Measurements from ENCODE around the gene MUC2. TPM values are rescaled to one million over a fixed set of nuclear protein-coding genes. Genes with fewer than 3 reads are reported as not detected.

MUC2 gene
- total RNA-seq, 4 donors from 2014 or later = 269 to 910 (median 671) TPM

- DNase-seq = no peak
- intact Hi-C loops (cut with DNase I; ENCODE audit: low total_unique reads) = no loop called here
- WGBS, 2 donors (ENCODE audit: low coverage in 1 of 2) = 83% methylated on average over 22 of the region's 31 CpGs; no CpG with 5 or more reads in 1 of the 2 donors
Observed at GRCh38 chr11:1102221-1102971, 27.7 kb downstream of the MUC2 start.

GRCh38 chr11:1102996-1103395 lies 28.3 kb downstream of the MUC2 start:
- TF ChIP-seq EP300 (IDR thresholded peaks at IDR 0.05; ENCODE audit: low read depth) (no peak), POLR2AphosphoS5 (IDR thresholded peaks at IDR 0.05) (no peak), POLR2A (IDR thresholded peaks at IDR 0.05) (no peak)
- TF ChIP-seq, protein P1, sequence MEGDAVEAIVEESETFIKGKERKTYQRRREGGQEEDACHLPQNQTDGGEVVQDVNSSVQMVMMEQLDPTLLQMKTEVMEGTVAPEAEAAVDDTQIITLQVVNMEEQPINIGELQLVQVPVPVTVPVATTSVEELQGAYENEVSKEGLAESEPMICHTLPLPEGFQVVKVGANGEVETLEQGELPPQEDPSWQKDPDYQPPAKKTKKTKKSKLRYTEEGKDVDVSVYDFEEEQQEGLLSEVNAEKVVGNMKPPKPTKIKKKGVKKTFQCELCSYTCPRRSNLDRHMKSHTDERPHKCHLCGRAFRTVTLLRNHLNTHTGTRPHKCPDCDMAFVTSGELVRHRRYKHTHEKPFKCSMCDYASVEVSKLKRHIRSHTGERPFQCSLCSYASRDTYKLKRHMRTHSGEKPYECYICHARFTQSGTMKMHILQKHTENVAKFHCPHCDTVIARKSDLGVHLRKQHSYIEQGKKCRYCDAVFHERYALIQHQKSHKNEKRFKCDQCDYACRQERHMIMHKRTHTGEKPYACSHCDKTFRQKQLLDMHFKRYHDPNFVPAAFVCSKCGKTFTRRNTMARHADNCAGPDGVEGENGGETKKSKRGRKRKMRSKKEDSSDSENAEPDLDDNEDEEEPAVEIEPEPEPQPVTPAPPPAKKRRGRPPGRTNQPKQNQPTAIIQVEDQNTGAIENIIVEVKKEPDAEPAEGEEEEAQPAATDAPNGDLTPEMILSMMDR (IDR thresholded peaks at IDR 0.05) = no peak
- intact Hi-C loops (cut with DNase I; ENCODE audit: low total_unique reads) (no loop called here), in situ Hi-C loops (cut with MboI; ENCODE audit: low pct_ligation_motif_present in 1 of 4, low pct_unique_long_range_greater_than_20kb in 1 of 4, low sequenced_read_pairs in 3 of 4) (no loop called here)
- Histone ChIP-seq H3K4me1 (no peaks in the 10 kb centered on the region), H3K27ac (no peak overlapping the region), H3K4me3 (no peak overlapping the region), H3K27me3 (no peaks in the 10 kb centered on the region), H3K9me3 (no peaks in the 10 kb centered on the region), H3K36me3 (no peaks in the 10 kb centered on the region)
- 90% methylated on average over 7 of the region's 12 CpGs; no CpG with 5 or more reads in 1 of the 2 donors for WGBS, 2 donors (ENCODE audit: low coverage in 1 of 2)
- DNase-seq = no peak

More at GRCh38 chr11:1102221-1102971, 27.7 kb downstream of the MUC2 start:
- no peak overlapping the region for H3K4me3 ChIP-seq
- no peaks in the 10 kb centered on the region for H3K27me3 ChIP-seq
- no peaks in the 10 kb centered on the region for H3K36me3 ChIP-seq
- H3K4me1 ChIP-seq = no peaks in the 10 kb centered on the region
- H3K27ac ChIP-seq = no peak overlapping the region
- TF ChIP-seq, protein P1 (IDR thresholded peaks at IDR 0.05) = no peak
- TF ChIP-seq POLR2AphosphoS5 (IDR thresholded peaks at IDR 0.05) = no peak
- H3K9me3 ChIP-seq = no peaks in the 10 kb centered on the region
- in situ Hi-C loops (cut with MboI; ENCODE audit: low pct_ligation_motif_present in 1 of 4, low pct_unique_long_range_greater_than_20kb in 1 of 4, low sequenced_read_pairs in 3 of 4) = no loop called here

GRCh38 chr11:1103401-1104360 lies 29.0 kb downstream of the MUC2 start:
- Histone ChIP-seq H3K36me3 (no peaks in the 10 kb centered on the region), H3K9me3 (no peaks in the 10 kb centered on the region), H3K4me3 (no peak overlapping the region), H3K27ac (no peak overlapping the region), H3K4me1 (no peaks in the 10 kb centered on the region), H3K27me3 (no peaks in the 10 kb centered on the region)
- 78 to 100% methylated on average over 1 to 34 of the region's 44 CpGs for WGBS, 2 donors (ENCODE audit: low coverage in 1 of 2)
- TF ChIP-seq POLR2AphosphoS5 (IDR thresholded peaks at IDR 0.05) (no peak), EP300 (IDR thresholded peaks at IDR 0.05; ENCODE audit: low read depth) (no peak), POLR2A (IDR thresholded peaks at IDR 0.05) (no peak)
- TF ChIP-seq, protein P1 (IDR thresholded peaks at IDR 0.05) = no peak
- in situ Hi-C loops (cut with MboI; ENCODE audit: low pct_ligation_motif_present in 1 of 4, low pct_unique_long_range_greater_than_20kb in 1 of 4, low sequenced_read_pairs in 3 of 4) = no loop called here
- DNase-seq = no peak
- intact Hi-C loops (cut with DNase I; ENCODE audit: low total_unique reads) = no loop called here
